Peyer's patch (tissue), 4 donors: ENCODE data around the gene CCNQ.

Experiments used
- CTCF ChIP-seq, 6 experiments: fragments of 450-650 bp in 4 of 6; fragments of 200-600 bp in 2 of 6; sonication (generic) in 1 of 6; IDR thresholded peaks; one replicate each; pipeline ENCODE4 v1.5.1; 2017 to 2019; ENCODE audit warnings: antibody characterized with exemption in 6 of 6, mild to moderate bottlenecking in 3 of 6, moderate library complexity in 1 of 6
- POLR2A ChIP-seq, 2 donors: fragments of 450-650 bp; IDR thresholded peaks; one replicate each; pipeline ENCODE4 v1.5.1; 2017; ENCODE audit warnings: antibody characterized with exemption in 2 of 2, mild to moderate bottlenecking in 2 of 2, moderate library complexity in 2 of 2

- TF ChIP-seq POLR2A (IDR thresholded peaks at IDR 0.05) (no peak), CTCF (IDR thresholded peaks at IDR 0.05) (no peak)
Observed at GRCh38 chrX:153628129-153628528, 29.2 kb upstream of the CCNQ start.
